ENCODE measurements around the gene SIRT3.

The SIRT3 gene

GRCh38 chr11:235997-236773, at the start of gene SIRT3:
Gene SIRT3 (minus strand): TSS chr11:236342. CDS start chr11:236328, 14 bp downstream.
- Histone ChIP-seq H3K4me3 (ENCODE audit: low read depth in 1 of 2, low read length in 2 of 2) (peak within 1 kb of the TSS; percentile 70 to 94), H3K27ac (ENCODE audit: low read length) (peak within 1 kb of the TSS; percentile 97), H3K4me1 (ENCODE audit: control insufficient read depth in 1 of 2, insufficient read depth in 2 of 2, low read length in 2 of 2) (peaks cover 8 to 23% of the 10 kb centered on the region in 2 donors)

GRCh38 chr11:285894-286220, 49.7 kb upstream of the SIRT3 start:
- no peak overlapping the region for H3K27ac ChIP-seq (ENCODE audit: low read length)
- no peaks in the 10 kb centered on the region for H3K9me3 ChIP-seq (ENCODE audit: control insufficient read depth in 1 of 2, low read length in 2 of 2)
- peaks cover 0 to 21% of the 10 kb centered on the region in 2 donors for H3K4me1 ChIP-seq (ENCODE audit: control insufficient read depth in 1 of 2, insufficient read depth in 2 of 2, low read length in 2 of 2)
- no peaks in the 10 kb centered on the region for H3K36me3 ChIP-seq (ENCODE audit: control insufficient read depth in 1 of 2, insufficient read depth in 2 of 2, low read length in 2 of 2)
- peaks cover 22% of the 10 kb centered on the region for H3K27me3 ChIP-seq (ENCODE audit: low read depth, low read length)
- no peak overlapping the region for H3K4me3 ChIP-seq (ENCODE audit: low read depth in 1 of 2, low read length in 2 of 2)

More at GRCh38 chr11:235997-236773, at the start of gene SIRT3:
- Histone ChIP-seq H3K36me3 (ENCODE audit: control insufficient read depth in 1 of 2, insufficient read depth in 2 of 2, low read length in 2 of 2) (peaks cover 12 to 19% of the 10 kb centered on the region in 2 donors), H3K27me3 (ENCODE audit: low read depth, low read length) (no peaks in the 10 kb centered on the region), H3K9me3 (ENCODE audit: control insufficient read depth in 1 of 2, low read length in 2 of 2) (no peaks in the 10 kb centered on the region)

GRCh38 chr11:285021-285893, 49.1 kb upstream of the SIRT3 start:
- Histone ChIP-seq H3K36me3 (ENCODE audit: control insufficient read depth in 1 of 2, insufficient read depth in 2 of 2, low read length in 2 of 2) (no peaks in the 10 kb centered on the region), H3K9me3 (ENCODE audit: control insufficient read depth in 1 of 2, low read length in 2 of 2) (no peaks in the 10 kb centered on the region), H3K4me3 (ENCODE audit: low read depth in 1 of 2, low read length in 2 of 2) (no peak overlapping the region), H3K27ac (ENCODE audit: low read length) (no peak overlapping the region), H3K4me1 (ENCODE audit: control insufficient read depth in 1 of 2, insufficient read depth in 2 of 2, low read length in 2 of 2) (peaks cover 0 to 27% of the 10 kb centered on the region in 2 donors), H3K27me3 (ENCODE audit: low read depth, low read length) (peaks cover 28% of the 10 kb centered on the region)

- peaks cover 0 to 31% of the 10 kb centered on the region in 2 donors for H3K4me1 ChIP-seq (ENCODE audit: control insufficient read depth in 1 of 2, insufficient read depth in 2 of 2, low read length in 2 of 2)
- no peak overlapping the region for H3K27ac ChIP-seq (ENCODE audit: low read length)
- no peaks in the 10 kb centered on the region for H3K9me3 ChIP-seq (ENCODE audit: control insufficient read depth in 1 of 2, low read length in 2 of 2)
- H3K4me3 ChIP-seq (ENCODE audit: low read depth in 1 of 2, low read length in 2 of 2), result no peak overlapping the region
- H3K36me3 ChIP-seq (ENCODE audit: control insufficient read depth in 1 of 2, insufficient read depth in 2 of 2, low read length in 2 of 2), result no peaks in the 10 kb centered on the region
- peaks cover 34% of the 10 kb centered on the region for H3K27me3 ChIP-seq (ENCODE audit: low read depth, low read length)
Measured at GRCh38 chr11:284105-285020, 48.2 kb upstream of the SIRT3 start.

- Histone ChIP-seq H3K9me3 (ENCODE audit: control insufficient read depth in 1 of 2, low read length in 2 of 2) (no peaks in the 10 kb centered on the region), H3K4me1 (ENCODE audit: control insufficient read depth in 1 of 2, insufficient read depth in 2 of 2, low read length in 2 of 2) (peaks cover 0 to 38% of the 10 kb centered on the region in 2 donors), H3K27me3 (ENCODE audit: low read depth, low read length) (peaks cover 37% of the 10 kb centered on the region), H3K4me3 (ENCODE audit: low read depth in 1 of 2, low read length in 2 of 2) (no peak overlapping the region), H3K27ac (ENCODE audit: low read length) (no peak overlapping the region), H3K36me3 (ENCODE audit: control insufficient read depth in 1 of 2, insufficient read depth in 2 of 2, low read length in 2 of 2) (no peaks in the 10 kb centered on the region)
Measured at GRCh38 chr11:283405-284104, 47.4 kb upstream of the SIRT3 start.

- H3K4me3 ChIP-seq (ENCODE audit: low read depth in 1 of 2, low read length in 2 of 2), result peak overlapping the region in 1 of 2 donors; percentile 31
- peaks cover 0 to 32% of the 10 kb centered on the region in 2 donors for H3K4me1 ChIP-seq (ENCODE audit: control insufficient read depth in 1 of 2, insufficient read depth in 2 of 2, low read length in 2 of 2)
- H3K9me3 ChIP-seq (ENCODE audit: control insufficient read depth in 1 of 2, low read length in 2 of 2), result no peaks in the 10 kb centered on the region
- peaks cover 43% of the 10 kb centered on the region for H3K27me3 ChIP-seq (ENCODE audit: low read depth, low read length)
- H3K36me3 ChIP-seq (ENCODE audit: control insufficient read depth in 1 of 2, insufficient read depth in 2 of 2, low read length in 2 of 2), result no peaks in the 10 kb centered on the region
- no peak overlapping the region for H3K27ac ChIP-seq (ENCODE audit: low read length)
Measured at GRCh38 chr11:282630-283360, 46.7 kb upstream of the SIRT3 start.

- Histone ChIP-seq H3K9me3 (ENCODE audit: control insufficient read depth in 1 of 2, low read length in 2 of 2) (no peaks in the 10 kb centered on the region), H3K27ac (ENCODE audit: low read length) (no peak overlapping the region), H3K36me3 (ENCODE audit: control insufficient read depth in 1 of 2, insufficient read depth in 2 of 2, low read length in 2 of 2) (no peaks in the 10 kb centered on the region), H3K4me3 (ENCODE audit: low read depth in 1 of 2, low read length in 2 of 2) (peak overlapping the region in 1 of 2 donors; percentile 31), H3K27me3 (ENCODE audit: low read depth, low read length) (peaks cover 43% of the 10 kb centered on the region), H3K4me1 (ENCODE audit: control insufficient read depth in 1 of 2, insufficient read depth in 2 of 2, low read length in 2 of 2) (peaks cover 0 to 30% of the 10 kb centered on the region in 2 donors)
Measured at GRCh38 chr11:282171-282570, 46.0 kb upstream of the SIRT3 start.

- Histone ChIP-seq H3K27ac (ENCODE audit: low read length) (no peak overlapping the region), H3K36me3 (ENCODE audit: control insufficient read depth in 1 of 2, insufficient read depth in 2 of 2, low read length in 2 of 2) (no peaks in the 10 kb centered on the region), H3K27me3 (ENCODE audit: low read depth, low read length) (peaks cover 43% of the 10 kb centered on the region), H3K4me1 (ENCODE audit: control insufficient read depth in 1 of 2, insufficient read depth in 2 of 2, low read length in 2 of 2) (peaks cover 0 to 30% of the 10 kb centered on the region in 2 donors), H3K4me3 (ENCODE audit: low read depth in 1 of 2, low read length in 2 of 2) (peak overlapping the region; percentile 31 to 51), H3K9me3 (ENCODE audit: control insufficient read depth in 1 of 2, low read length in 2 of 2) (no peaks in the 10 kb centered on the region)
Measured at GRCh38 chr11:281486-282161, 45.5 kb upstream of the SIRT3 start.

- peaks cover 43% of the 10 kb centered on the region for H3K27me3 ChIP-seq (ENCODE audit: low read depth, low read length)
- H3K27ac ChIP-seq (ENCODE audit: low read length), result no peak overlapping the region
Measured at GRCh38 chr11:280706-281485, 44.8 kb upstream of the SIRT3 start.

More at GRCh38 chr11:280706-281485, 44.8 kb upstream of the SIRT3 start:
- peaks cover 0 to 30% of the 10 kb centered on the region in 2 donors for H3K4me1 ChIP-seq (ENCODE audit: control insufficient read depth in 1 of 2, insufficient read depth in 2 of 2, low read length in 2 of 2)
- H3K4me3 ChIP-seq (ENCODE audit: low read depth in 1 of 2, low read length in 2 of 2), result peak overlapping the region; percentile 31 to 51
- peaks cover 0 to 5% of the 10 kb centered on the region in 2 donors for H3K9me3 ChIP-seq (ENCODE audit: control insufficient read depth in 1 of 2, low read length in 2 of 2)
- H3K36me3 ChIP-seq (ENCODE audit: control insufficient read depth in 1 of 2, insufficient read depth in 2 of 2, low read length in 2 of 2), result no peaks in the 10 kb centered on the region
